HG02938 (cell line): ENCODE data around the gene HCN3.
"Not testable (repeated sequence)": the region's sequence is repeated elsewhere in the genome, so short reads cannot be mapped to it uniquely, and the experiment has no call there.

ENCODE experiments used
- ATAC-seq: cut with Tn5 transposase; IDR thresholded peaks from one replicate; pipeline ENCODE4 v1.9.1; 2021; ENCODE audit warnings: mild to moderate bottlenecking, moderate library complexity; ENCODE audit not compliant: unreplicated experiment

The HCN3 gene

DNA sequence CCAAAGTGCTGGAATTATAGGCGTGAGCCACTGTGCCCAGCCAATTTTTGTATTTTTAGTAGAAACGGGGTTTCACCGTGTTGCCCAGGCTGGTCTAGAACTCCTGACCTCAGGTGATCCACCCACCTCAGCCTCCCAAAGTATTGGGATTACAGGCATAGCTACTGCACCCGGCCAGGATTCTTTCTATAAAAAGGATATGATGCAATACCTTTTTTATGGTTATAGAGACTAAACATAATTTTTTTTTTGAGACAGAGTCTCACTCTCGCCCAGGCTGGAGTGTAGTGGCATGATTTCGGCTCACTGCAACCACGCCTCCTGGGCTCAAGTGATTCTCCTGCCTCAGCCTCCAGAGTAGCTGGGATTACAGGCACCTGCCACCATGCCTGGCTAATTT is 51.6 kb downstream of the HCN3 start:
- not testable (repeated sequence) for ATAC-seq

DNA sequence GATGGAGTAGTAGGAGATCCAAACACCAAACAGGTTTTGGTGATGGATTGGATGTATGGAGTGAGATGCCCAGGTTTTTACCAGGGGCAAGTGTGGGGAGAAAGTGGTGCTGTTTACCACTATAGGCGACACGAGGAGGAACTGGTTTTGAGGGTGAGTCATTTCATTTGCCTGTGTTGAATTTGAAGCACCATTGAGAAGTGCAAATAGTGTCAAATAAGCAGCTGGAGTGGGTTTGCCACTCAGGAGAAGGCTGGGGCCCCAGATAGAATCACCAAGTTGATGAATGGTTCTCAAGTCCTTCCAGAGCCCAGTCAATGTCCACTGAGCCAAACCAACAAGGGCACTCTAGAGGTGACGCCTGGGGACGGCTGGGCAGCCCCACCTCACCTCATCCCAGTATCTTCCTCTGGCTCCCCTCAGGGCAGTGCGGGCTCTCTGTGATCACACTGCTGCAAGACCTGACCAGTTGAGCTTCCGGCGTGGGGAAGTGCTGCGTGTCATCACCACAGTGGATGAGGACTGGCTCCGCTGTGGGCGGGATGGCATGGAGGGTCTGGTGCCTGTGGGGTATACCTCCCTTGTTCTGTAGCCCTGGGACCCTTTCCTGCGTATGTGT is 52.8 kb downstream of the HCN3 start:
- ATAC-seq, result no peak

DNA sequence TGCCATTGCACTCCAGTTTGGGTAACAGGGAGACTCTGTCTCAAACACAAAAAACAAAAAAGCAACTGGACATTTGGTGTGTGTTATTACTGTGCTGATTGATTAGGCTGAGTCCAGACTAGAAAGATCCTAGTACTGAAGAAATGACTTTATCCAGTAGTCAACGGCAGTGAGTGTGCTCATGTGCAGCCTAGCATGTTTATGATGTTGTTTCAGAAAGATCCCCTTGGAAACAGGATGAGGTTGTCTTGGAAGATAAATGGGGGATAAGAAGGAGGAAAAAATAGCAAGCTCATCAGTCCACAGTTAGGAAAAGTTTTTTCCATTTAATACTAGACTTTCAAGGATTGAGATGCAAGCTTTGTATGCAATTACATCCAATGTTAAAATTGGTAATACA is 57.7 kb downstream of the HCN3 start:
- no peak for ATAC-seq
